ENCODE results near the gene CA5A.
"Not testable (repeated sequence)": the region's sequence is repeated elsewhere in the genome, so short reads cannot be mapped to it uniquely, and the experiment has no call there.

DNA sequence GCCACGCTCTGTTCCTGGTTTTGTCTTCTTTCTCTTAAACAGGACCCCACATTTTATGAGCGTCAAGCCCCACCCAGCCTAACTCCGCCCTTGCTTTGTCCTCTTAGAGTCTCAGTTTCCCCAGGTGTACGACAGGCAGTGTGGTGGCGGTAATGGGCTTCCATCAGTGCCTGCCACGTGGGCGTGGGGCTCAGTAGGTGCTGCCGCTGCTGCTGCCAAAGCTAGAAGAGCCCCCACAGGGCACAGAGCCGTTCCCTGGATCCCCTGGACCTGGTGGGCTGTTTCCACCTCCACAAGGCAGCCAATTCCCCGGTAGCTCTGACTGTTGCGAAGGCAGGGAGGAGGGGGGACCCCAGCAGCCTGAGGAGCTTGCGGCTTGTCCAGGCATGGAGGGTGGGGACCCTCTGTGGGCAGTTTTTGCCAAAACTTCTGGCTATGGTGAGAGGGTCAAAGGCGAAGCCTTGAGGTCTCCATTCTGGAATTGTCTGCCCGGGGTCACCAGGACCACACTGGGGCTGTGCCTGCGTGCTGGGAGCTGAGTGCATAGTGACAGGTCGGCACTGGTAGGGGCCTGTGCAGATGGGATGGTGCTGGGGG, 39.3 kb downstream of the CA5A start:
- TF ChIP-seq, protein P1, sequence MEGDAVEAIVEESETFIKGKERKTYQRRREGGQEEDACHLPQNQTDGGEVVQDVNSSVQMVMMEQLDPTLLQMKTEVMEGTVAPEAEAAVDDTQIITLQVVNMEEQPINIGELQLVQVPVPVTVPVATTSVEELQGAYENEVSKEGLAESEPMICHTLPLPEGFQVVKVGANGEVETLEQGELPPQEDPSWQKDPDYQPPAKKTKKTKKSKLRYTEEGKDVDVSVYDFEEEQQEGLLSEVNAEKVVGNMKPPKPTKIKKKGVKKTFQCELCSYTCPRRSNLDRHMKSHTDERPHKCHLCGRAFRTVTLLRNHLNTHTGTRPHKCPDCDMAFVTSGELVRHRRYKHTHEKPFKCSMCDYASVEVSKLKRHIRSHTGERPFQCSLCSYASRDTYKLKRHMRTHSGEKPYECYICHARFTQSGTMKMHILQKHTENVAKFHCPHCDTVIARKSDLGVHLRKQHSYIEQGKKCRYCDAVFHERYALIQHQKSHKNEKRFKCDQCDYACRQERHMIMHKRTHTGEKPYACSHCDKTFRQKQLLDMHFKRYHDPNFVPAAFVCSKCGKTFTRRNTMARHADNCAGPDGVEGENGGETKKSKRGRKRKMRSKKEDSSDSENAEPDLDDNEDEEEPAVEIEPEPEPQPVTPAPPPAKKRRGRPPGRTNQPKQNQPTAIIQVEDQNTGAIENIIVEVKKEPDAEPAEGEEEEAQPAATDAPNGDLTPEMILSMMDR (IDR thresholded peaks at IDR 0.05 in 2 of 3, conservative IDR thresholded peaks at IDR 0.05 in 1 of 3; ENCODE audit: borderline replicate concordance in 1 of 3, insufficient read depth in 1 of 3, low read depth in 2 of 3, low read length in 2 of 3) = not testable (repeated sequence)
- TF ChIP-seq, protein P2, sequence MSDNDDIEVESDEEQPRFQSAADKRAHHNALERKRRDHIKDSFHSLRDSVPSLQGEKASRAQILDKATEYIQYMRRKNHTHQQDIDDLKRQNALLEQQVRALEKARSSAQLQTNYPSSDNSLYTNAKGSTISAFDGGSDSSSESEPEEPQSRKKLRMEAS (IDR thresholded peaks at IDR 0.05) = not testable (repeated sequence)
- not testable (repeated sequence) for TF ChIP-seq ZNF274 (IDR thresholded peaks at IDR 0.05; ENCODE audit: low read depth, low read length); EZH2 (IDR thresholded peaks at IDR 0.05); JUND (IDR thresholded peaks at IDR 0.05); CEBPB (IDR thresholded peaks at IDR 0.05; ENCODE audit: low read depth); POLR2A (IDR thresholded peaks at IDR 0.05; ENCODE audit: borderline replicate concordance, extremely low read depth, insufficient read depth, insufficient read length); TCF7L2 (IDR thresholded peaks at IDR 0.05; ENCODE audit: borderline replicate concordance, extremely low read depth, insufficient read depth, insufficient read length)
- TF ChIP-seq, protein P3, sequence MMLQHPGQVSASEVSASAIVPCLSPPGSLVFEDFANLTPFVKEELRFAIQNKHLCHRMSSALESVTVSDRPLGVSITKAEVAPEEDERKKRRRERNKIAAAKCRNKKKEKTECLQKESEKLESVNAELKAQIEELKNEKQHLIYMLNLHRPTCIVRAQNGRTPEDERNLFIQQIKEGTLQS (IDR thresholded peaks at IDR 0.05) = not testable (repeated sequence)
- TF ChIP-seq, protein P4, sequence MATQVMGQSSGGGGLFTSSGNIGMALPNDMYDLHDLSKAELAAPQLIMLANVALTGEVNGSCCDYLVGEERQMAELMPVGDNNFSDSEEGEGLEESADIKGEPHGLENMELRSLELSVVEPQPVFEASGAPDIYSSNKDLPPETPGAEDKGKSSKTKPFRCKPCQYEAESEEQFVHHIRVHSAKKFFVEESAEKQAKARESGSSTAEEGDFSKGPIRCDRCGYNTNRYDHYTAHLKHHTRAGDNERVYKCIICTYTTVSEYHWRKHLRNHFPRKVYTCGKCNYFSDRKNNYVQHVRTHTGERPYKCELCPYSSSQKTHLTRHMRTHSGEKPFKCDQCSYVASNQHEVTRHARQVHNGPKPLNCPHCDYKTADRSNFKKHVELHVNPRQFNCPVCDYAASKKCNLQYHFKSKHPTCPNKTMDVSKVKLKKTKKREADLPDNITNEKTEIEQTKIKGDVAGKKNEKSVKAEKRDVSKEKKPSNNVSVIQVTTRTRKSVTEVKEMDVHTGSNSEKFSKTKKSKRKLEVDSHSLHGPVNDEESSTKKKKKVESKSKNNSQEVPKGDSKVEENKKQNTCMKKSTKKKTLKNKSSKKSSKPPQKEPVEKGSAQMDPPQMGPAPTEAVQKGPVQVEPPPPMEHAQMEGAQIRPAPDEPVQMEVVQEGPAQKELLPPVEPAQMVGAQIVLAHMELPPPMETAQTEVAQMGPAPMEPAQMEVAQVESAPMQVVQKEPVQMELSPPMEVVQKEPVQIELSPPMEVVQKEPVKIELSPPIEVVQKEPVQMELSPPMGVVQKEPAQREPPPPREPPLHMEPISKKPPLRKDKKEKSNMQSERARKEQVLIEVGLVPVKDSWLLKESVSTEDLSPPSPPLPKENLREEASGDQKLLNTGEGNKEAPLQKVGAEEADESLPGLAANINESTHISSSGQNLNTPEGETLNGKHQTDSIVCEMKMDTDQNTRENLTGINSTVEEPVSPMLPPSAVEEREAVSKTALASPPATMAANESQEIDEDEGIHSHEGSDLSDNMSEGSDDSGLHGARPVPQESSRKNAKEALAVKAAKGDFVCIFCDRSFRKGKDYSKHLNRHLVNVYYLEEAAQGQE (IDR thresholded peaks at IDR 0.05; ENCODE audit: low read depth) = not testable (repeated sequence)
